Karpas-422 (cell line): Measurements from ENCODE around the gene MLNR. TPM values are rescaled to one million over a fixed set of nuclear protein-coding genes. Genes with fewer than 3 reads are reported as not detected.

Experiments used
- DNase-seq: peaks from one replicate; pipeline ENCODE4 v3.0.0-alpha.2; 2015
- H2AFZ ChIP-seq: fragments of 200-600 bp; sonication (generic); 2 replicates; pipeline ENCODE4 v1.6.1; 2014; ENCODE audit warnings: antibody characterized with exemption, low read length, mixed read lengths
- H3K27ac ChIP-seq: fragments of 200-600 bp; sonication (generic); 2 replicates; pipeline ENCODE4 v1.5.1; 2014; ENCODE audit warnings: mild to moderate bottlenecking, low read length, moderate library complexity
- H3K27me3 ChIP-seq: fragments of 200-600 bp; sonication (generic); 2 replicates; pipeline ENCODE4 v1.6.1; 2014; ENCODE audit warnings: low read length, mixed read lengths
- H3K36me3 ChIP-seq: fragments of 200-600 bp; sonication (generic); 2 replicates; pipeline ENCODE4 v1.6.1; 2014; ENCODE audit warnings: low read length, mixed read lengths; ENCODE audit not compliant: insufficient read depth
- H3K4me1 ChIP-seq: fragments of 200-600 bp; sonication (generic); 2 replicates; pipeline ENCODE4 v1.6.1; 2014; ENCODE audit warnings: mild to moderate bottlenecking, low read length, mixed read lengths
- H3K4me2 ChIP-seq: fragments of 200-600 bp; sonication (generic); 2 replicates; pipeline ENCODE4 v1.6.1; 2014; ENCODE audit warnings: low read length, low read depth, mild to moderate bottlenecking; ENCODE audit not compliant: poor library complexity, severe bottlenecking
- H3K4me3 ChIP-seq: fragments of 200-600 bp; sonication (generic); 2 replicates; pipeline ENCODE4 v1.5.1; 2014; ENCODE audit warnings: mild to moderate bottlenecking, antibody characterized with exemption, low read length, mixed read lengths
- H3K79me2 ChIP-seq: fragments of 200-600 bp; sonication (generic); 2 replicates; pipeline ENCODE4 v1.6.1; 2014; ENCODE audit warnings: mild to moderate bottlenecking, low read length, mixed read lengths
- H3K9ac ChIP-seq: fragments of 200-600 bp; sonication (generic); 2 replicates; pipeline ENCODE4 v1.6.0; 2014; ENCODE audit warnings: low read length
- H3K9me2 ChIP-seq: fragments of 200-600 bp; sonication (generic), shearing (Covaris generic); replicated peaks from 2 replicates; pipeline ENCODE4 v1.6.0; 2014; ENCODE audit warnings: mild to moderate bottlenecking, low read length, moderate library complexity; ENCODE audit not compliant: insufficient read depth
- H3K9me3 ChIP-seq: fragments of 300-700, 200-600 bp; sonication (generic); 2 replicates; pipeline ENCODE4 v1.6.1; 2014; ENCODE audit warnings: low read length, mixed read lengths
- H4K20me1 ChIP-seq: fragments of 200-600 bp; sonication (generic); 2 replicates; pipeline ENCODE4 v1.6.1; 2014; ENCODE audit warnings: mild to moderate bottlenecking, antibody characterized with exemption, low read length, low read depth; ENCODE audit not compliant: insufficient read depth
- total RNA-seq: library from RNA; depleted of rRNA; stranded (reverse); fragments of >200 nt; shearing (Covaris generic); gene quantifications from 2 replicates; pipeline ENCODE4 v1.2.3, GENCODE V29; 2014; ENCODE audit warnings: low replicate concordance

MLNR gene
- total RNA-seq, 1 experiment from 2014 or later, result not detected

DNA sequence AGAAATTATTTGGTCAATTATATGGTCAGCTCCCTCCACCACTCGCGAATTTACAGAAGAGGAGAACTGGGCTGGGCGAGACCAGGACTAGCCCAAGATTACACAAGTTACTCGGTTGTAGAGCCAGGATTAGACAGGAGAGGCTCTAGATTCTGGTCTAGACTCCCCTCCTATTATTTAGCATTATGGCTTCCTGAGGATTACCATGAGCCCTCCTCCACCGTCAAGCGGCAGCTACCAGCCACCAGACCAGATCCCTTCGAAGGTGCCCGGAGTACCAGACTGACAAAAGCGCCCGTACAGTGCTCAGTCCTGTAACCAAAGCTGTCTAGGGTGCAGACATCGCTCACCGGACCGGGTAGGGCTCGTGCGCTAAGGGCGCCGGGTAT is 497 bp upstream of the MLNR start:
- no peaks in the 10 kb centered on the region for H4K20me1 ChIP-seq
- no peak overlapping the region for H2AFZ ChIP-seq
- peaks cover 13% of the 10 kb centered on the region for H3K4me1 ChIP-seq
- DNase-seq, result no peak
- no peak overlapping the region for H3K4me3 ChIP-seq
- no peak overlapping the region for H3K27ac ChIP-seq
- no peaks in the 10 kb centered on the region for H3K79me2 ChIP-seq
- no peaks in the 10 kb centered on the region for H3K9me3 ChIP-seq
- no peak overlapping the region for H3K9ac ChIP-seq
- no peaks in the 10 kb centered on the region for H3K36me3 ChIP-seq
- no peaks in the 10 kb centered on the region for H3K9me2 ChIP-seq
- H3K4me2 ChIP-seq, result no peak overlapping the region
- H3K27me3 ChIP-seq, result no peaks in the 10 kb centered on the region

DNA sequence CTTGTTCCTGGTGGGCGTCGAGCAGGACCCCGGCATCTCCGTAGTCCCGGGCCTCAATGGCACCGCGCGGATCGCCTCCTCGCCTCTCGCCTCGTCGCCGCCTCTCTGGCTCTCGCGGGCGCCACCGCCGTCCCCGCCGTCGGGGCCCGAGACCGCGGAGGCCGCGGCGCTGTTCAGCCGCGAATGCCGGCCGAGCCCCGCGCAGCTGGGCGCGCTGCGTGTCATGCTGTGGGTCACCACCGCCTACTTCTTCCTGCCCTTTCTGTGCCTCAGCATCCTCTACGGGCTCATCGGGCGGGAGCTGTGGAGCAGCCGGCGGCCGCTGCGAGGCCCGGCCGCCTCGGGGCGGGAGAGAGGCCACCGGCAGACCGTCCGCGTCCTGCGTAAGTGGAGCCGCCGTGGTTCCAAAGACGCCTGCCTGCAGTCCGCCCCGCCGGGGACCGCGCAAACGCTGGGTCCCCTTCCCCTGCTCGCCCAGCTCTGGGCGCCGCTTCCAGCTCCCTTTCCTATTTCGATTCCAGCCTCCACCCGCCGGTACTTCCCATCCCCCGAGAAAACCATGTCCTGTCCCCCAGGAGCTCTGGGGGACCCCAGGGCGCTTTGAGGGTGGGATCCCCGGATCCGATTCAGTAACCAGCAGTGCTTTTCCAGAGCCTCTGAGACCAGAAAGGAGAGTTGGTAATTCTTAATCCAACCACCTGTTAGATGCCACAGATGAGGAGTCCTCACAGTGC is 885 bp downstream of the MLNR start:
- no peaks in the 10 kb centered on the region for H3K36me3 ChIP-seq

DNA sequence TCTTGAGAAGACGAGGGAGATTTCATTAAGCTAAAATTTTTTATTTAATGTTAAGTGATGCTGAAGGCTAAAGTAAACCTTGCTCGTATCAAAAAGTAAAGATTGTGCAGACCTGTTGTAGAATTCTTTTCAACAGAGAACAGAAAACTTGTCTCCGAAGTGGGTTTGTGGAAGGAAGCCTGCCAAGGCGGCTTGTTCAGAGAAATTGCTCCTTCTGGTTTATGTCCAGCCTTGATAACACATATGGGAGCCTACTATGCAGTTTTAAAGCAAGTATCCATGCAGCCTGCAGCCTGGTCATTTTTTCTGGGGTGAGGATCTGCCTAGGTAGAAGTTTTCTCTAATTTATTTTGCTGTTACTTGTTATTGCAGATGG is 1.4 kb downstream of the MLNR start:
- no peak overlapping the region for H3K27ac ChIP-seq
- H3K4me3 ChIP-seq, result no peak overlapping the region
- no peaks in the 10 kb centered on the region for H3K9me3 ChIP-seq
- H2AFZ ChIP-seq, result no peak overlapping the region
- no peak overlapping the region for H3K4me2 ChIP-seq
- H3K9me2 ChIP-seq, result no peaks in the 10 kb centered on the region
- H3K9ac ChIP-seq, result no peak overlapping the region
- no peaks in the 10 kb centered on the region for H3K79me2 ChIP-seq
- no peaks in the 10 kb centered on the region for H4K20me1 ChIP-seq
- no peaks in the 10 kb centered on the region for H3K36me3 ChIP-seq
- peaks cover 5% of the 10 kb centered on the region for H3K4me1 ChIP-seq
- no peaks in the 10 kb centered on the region for H3K27me3 ChIP-seq
- no peak for DNase-seq

More for the DNA sequence above, 885 bp downstream of the MLNR start:
- H3K4me2 ChIP-seq, result no peak overlapping the region
- peaks cover 5% of the 10 kb centered on the region for H3K4me1 ChIP-seq
- DNase-seq, result no peak
- H4K20me1 ChIP-seq, result no peaks in the 10 kb centered on the region
- no peaks in the 10 kb centered on the region for H3K27me3 ChIP-seq
- H3K9me2 ChIP-seq, result no peaks in the 10 kb centered on the region
- no peaks in the 10 kb centered on the region for H3K79me2 ChIP-seq
- H3K9me3 ChIP-seq, result no peaks in the 10 kb centered on the region
- H3K9ac ChIP-seq, result no peak overlapping the region
- no peak overlapping the region for H2AFZ ChIP-seq
- H3K4me3 ChIP-seq, result no peak overlapping the region
- H3K27ac ChIP-seq, result no peak overlapping the region

DNA sequence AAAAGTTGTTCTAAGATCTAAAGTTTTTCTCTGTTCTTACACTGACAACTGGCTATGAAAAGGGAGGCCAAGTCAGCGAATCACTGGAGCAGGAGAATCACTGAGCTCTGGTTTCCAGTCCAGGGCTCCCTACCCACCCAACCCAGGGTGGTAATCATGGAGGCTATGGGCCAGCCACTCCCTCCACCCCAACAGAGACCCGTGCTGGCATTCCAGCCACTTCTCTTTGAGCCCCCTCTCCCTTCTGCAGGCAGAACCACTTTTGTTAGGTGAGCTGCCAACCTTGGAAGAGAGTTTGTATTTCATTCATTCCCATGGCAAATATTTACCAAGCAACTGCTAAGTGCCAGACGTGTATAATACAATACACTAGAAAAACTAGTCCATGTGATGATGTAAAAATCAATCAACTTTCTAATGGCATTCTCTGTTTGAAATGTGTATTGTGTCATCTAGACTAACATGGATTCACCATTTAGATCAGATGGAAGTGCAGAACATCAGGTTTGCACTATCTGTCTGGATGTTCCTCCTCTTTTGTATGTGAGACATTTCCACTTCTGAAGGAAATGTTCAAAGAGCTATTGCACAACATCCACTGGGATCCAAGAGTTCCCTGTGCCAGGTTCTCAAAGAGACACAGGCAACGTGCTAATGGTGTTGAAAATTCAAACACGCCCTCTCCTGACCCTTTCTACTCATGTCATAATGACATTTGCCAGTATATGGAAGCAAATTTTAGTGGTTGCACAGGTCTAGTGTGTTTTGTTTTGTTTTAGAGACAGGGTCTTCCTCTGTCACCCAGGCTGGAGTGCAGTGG is 5.3 kb downstream of the MLNR start:
- Histone ChIP-seq H3K9me2 (no peaks in the 10 kb centered on the region), H3K9ac (no peak overlapping the region)
- no peak for DNase-seq

DNA sequence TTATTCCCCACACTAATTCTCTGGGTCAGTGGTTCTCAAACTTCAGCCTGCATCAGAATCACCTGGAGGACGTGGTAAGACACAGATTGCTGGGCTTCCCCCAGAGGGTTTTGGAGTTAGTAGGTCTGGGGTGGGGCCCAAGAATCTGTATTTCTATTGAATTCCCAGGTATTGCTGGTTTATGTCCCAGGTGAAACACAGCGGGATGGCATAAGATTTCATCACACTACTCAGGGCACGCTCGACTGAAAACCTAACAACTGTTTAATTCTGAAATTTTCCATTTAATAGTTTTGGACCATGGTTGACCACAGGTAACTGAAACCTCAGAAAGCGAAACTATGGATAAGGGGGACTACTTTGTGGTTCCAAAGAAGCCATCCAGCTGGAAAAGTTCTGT is 6.5 kb downstream of the MLNR start:
- Histone ChIP-seq H3K36me3 (no peaks in the 10 kb centered on the region), H3K9me3 (no peaks in the 10 kb centered on the region), H3K27ac (no peak overlapping the region), H3K4me2 (no peak overlapping the region), H4K20me1 (no peaks in the 10 kb centered on the region), H3K9me2 (no peaks in the 10 kb centered on the region), H3K27me3 (no peaks in the 10 kb centered on the region), H3K79me2 (no peaks in the 10 kb centered on the region), H3K4me3 (no peak overlapping the region), H2AFZ (no peak overlapping the region), H3K4me1 (no peaks in the 10 kb centered on the region), H3K9ac (no peak overlapping the region)
- DNase-seq, result no peak

More for the DNA sequence above, 5.3 kb downstream of the MLNR start:
- no peak overlapping the region for H3K4me3 ChIP-seq
- no peaks in the 10 kb centered on the region for H3K36me3 ChIP-seq
- no peak overlapping the region for H2AFZ ChIP-seq
- no peaks in the 10 kb centered on the region for H3K79me2 ChIP-seq
- H3K4me1 ChIP-seq, result no peaks in the 10 kb centered on the region
- no peaks in the 10 kb centered on the region for H4K20me1 ChIP-seq
- no peak overlapping the region for H3K4me2 ChIP-seq
- H3K9me3 ChIP-seq, result no peaks in the 10 kb centered on the region
- H3K27me3 ChIP-seq, result no peaks in the 10 kb centered on the region
- no peak overlapping the region for H3K27ac ChIP-seq

DNA sequence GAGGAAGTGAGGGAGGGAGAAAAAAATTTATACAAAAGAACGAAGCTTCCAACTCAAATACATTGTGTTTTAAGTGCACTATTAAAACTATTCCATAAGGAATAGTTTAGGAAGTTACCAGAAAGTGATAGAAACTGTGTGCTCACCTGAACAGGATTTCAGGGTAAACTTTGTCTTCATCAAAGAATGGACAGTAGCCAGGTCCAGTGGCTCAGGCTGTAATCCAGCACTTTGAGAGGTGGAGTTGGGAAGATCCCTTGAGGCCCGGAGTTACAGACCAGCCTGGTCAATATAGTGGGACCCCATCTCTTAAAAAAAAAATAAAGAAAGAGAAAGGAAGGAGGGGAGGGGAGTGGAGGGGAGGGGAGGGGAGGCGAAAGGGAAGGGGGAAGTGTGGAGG is 14.6 kb downstream of the MLNR start:
- H4K20me1 ChIP-seq, result no peaks in the 10 kb centered on the region
- no peaks in the 10 kb centered on the region for H3K9me2 ChIP-seq
- peak overlapping the region; percentile 12 for H3K4me2 ChIP-seq
- H3K36me3 ChIP-seq, result no peaks in the 10 kb centered on the region
- peaks cover 36% of the 10 kb centered on the region for H3K4me1 ChIP-seq
- H3K27ac ChIP-seq, result no peak overlapping the region
- H3K27me3 ChIP-seq, result no peaks in the 10 kb centered on the region
- no peak overlapping the region for H3K9ac ChIP-seq
- H3K9me3 ChIP-seq, result no peaks in the 10 kb centered on the region
- no peak for DNase-seq
- H2AFZ ChIP-seq, result no peak overlapping the region
- H3K79me2 ChIP-seq, result no peaks in the 10 kb centered on the region
- no peak overlapping the region for H3K4me3 ChIP-seq

DNA sequence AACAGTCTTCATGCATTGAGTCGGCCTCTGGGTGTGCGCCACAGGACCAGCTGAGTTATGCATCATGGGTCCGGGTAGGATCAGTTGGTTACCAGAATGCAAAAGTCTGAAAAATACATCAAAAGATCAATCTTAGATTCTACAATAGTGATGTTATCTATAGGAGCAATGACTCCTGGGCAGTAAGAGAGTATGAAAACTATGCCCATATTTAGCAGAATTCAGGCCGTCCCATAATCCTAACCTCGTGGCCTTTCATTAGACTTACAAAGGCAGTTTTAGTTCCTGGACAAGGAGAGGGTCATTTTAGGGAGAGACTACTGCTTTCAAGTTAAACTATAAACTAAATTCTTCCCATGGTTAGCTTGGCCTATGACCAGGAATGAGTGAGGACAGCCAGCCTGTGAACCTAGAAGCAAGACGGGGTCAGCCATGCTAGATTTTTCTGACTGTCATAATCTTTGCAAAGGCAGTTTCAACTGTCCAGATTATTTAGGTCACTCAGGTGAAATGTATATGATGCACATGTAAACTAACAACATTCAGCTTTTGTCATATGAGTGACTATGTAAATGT is 15.8 kb downstream of the MLNR start:
- H3K36me3 ChIP-seq, result no peaks in the 10 kb centered on the region
- H3K4me2 ChIP-seq, result no peak overlapping the region
- no peaks in the 10 kb centered on the region for H3K9me2 ChIP-seq
- H4K20me1 ChIP-seq, result no peaks in the 10 kb centered on the region
- no peaks in the 10 kb centered on the region for H3K27me3 ChIP-seq
- no peaks in the 10 kb centered on the region for H3K9me3 ChIP-seq
- no peak overlapping the region for H2AFZ ChIP-seq
- H3K4me1 ChIP-seq, result peaks cover 38% of the 10 kb centered on the region
- no peak overlapping the region for H3K27ac ChIP-seq
- H3K79me2 ChIP-seq, result no peaks in the 10 kb centered on the region
- H3K9ac ChIP-seq, result no peak overlapping the region
- no peak for DNase-seq
- H3K4me3 ChIP-seq, result no peak overlapping the region

DNA sequence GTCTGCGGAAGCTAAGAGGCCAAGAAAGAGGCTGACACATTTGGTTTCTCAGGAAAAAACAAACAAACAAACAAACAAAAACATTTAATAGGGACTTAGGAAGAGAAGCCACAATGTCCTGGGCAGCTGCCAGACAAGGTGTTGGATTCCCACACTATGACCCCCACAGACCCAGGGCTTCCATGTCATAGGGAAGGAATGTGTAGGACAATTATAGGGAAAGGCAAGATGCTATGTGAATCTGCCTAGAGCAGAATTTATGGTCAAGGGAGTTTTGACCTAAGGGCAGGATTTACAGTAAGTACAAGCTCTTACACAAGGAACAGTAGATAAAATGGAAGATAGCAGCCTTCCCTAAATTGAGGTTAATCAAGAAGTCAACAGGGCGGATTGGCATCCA is 18.5 kb downstream of the MLNR start:
- no peak for DNase-seq
- Histone ChIP-seq H3K79me2 (no peaks in the 10 kb centered on the region), H3K4me3 (no peak overlapping the region), H3K9me3 (no peaks in the 10 kb centered on the region), H4K20me1 (no peaks in the 10 kb centered on the region), H3K9ac (no peak overlapping the region), H3K4me1 (peaks cover 38% of the 10 kb centered on the region), H3K9me2 (no peaks in the 10 kb centered on the region), H3K36me3 (no peaks in the 10 kb centered on the region), H3K4me2 (no peak overlapping the region), H3K27ac (no peak overlapping the region), H3K27me3 (no peaks in the 10 kb centered on the region), H2AFZ (no peak overlapping the region)
